ENCODE results near the gene PNPLA2. TPM values are rescaled to one million over a fixed set of nuclear protein-coding genes. Genes with fewer than 3 reads are reported as not detected.

Gene PNPLA2
- total and polyA plus RNA-seq, 2 of the 8 experiments (the other 6 are each of a cell fraction or from before 2014, with no cell fraction given): 30.9 to 62.1 TPM

DNA sequence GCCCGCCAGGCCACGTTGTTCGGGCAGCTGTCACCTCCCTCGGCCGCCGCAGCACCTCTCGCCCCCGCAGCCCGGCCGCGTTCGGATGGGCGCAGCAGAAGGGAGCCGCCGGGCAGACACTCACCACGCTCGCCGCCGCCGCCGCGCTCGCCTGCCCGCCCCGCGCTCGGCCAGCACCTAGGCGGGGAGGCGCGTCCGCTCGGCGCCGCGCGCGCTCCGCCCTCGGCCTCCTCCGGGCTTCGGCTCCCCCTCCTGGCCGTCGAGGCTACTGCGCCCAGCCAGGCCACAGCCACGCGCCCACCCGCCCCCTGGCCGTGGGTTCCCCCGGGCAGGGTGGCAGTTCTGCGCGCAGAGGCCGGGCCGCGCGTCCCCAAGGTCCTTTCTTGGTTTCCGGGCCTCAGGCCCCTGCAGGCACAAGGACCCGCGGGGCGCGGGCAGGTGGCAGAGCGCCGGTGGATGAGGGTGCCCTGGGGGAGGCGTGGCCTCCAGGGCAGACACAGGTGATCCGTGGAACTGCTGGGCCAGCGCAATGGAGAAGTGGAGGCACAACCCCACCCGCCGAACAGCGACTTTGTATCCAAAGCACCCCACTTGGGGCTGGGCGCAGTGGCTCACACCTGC is 20.5 kb upstream of the PNPLA2 start, which contains the start of gene SLC25A22 (continued):
- TF ChIP-seq EGR1 (IDR thresholded peaks at IDR 0.05; ENCODE audit: borderline replicate concordance, low read depth, low read length): 0 out of 2 replicates have a peak, but pooled peaks have one; percentile 21
- TF ChIP-seq, protein P1, sequence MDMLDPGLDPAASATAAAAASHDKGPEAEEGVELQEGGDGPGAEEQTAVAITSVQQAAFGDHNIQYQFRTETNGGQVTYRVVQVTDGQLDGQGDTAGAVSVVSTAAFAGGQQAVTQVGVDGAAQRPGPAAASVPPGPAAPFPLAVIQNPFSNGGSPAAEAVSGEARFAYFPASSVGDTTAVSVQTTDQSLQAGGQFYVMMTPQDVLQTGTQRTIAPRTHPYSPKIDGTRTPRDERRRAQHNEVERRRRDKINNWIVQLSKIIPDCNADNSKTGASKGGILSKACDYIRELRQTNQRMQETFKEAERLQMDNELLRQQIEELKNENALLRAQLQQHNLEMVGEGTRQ (IDR thresholded peaks at IDR 0.05; ENCODE audit: low read length): no peak
- TF ChIP-seq RAD21 (IDR thresholded peaks at IDR 0.05 in 1 of 2, conservative IDR thresholded peaks at IDR 0.05 in 1 of 2; ENCODE audit: low read depth in 2 of 2, low read length in 2 of 2): peak; percentile 32 to 68; a peak in 3 of 4 replicates
- TF ChIP-seq, protein P2, sequence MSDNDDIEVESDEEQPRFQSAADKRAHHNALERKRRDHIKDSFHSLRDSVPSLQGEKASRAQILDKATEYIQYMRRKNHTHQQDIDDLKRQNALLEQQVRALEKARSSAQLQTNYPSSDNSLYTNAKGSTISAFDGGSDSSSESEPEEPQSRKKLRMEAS (IDR thresholded peaks at IDR 0.05): peak; percentile 50
- TF ChIP-seq YY1 (IDR thresholded peaks at IDR 0.05; ENCODE audit: low read depth, low read length): no peak
- TF ChIP-seq RNF2 (IDR thresholded peaks at IDR 0.05; ENCODE audit: borderline replicate concordance, low read depth, low read length, missing control alignments, poor library complexity, severe bottlenecking): no peak
- no peak for TF ChIP-seq SAP30 (IDR thresholded peaks at IDR 0.05; ENCODE audit: insufficient read depth, insufficient replicate concordance, low read length)
- TF ChIP-seq CBX5 (IDR thresholded peaks at IDR 0.05; ENCODE audit: low read depth, low read length): no peak
- no peak for TF ChIP-seq FOSL1 (IDR thresholded peaks at IDR 0.05; ENCODE audit: insufficient read depth, low read depth, low read length)
- peak in 1 of 2 experiments; percentile 94; a peak in 1 of 4 replicates for TF ChIP-seq HDAC2 (IDR thresholded peaks at IDR 0.05; ENCODE audit: borderline replicate concordance in 1 of 2, low read depth in 2 of 2, low read length in 2 of 2)
- no peak for TF ChIP-seq CEBPB (IDR thresholded peaks at IDR 0.05; ENCODE audit: low read depth, low read length)
- TF ChIP-seq POLR2A (IDR thresholded peaks at IDR 0.05; ENCODE audit: control extremely low read depth in 1 of 2, low read depth in 2 of 2, low read length in 2 of 2): peak in 1 of 2 experiments; percentile 28; a peak in 1 of 3 replicates
- no peak for TF ChIP-seq JUN (IDR thresholded peaks at IDR 0.05; ENCODE audit: low read depth, low read length)
- TF ChIP-seq RFX5 (IDR thresholded peaks at IDR 0.05; ENCODE audit: borderline replicate concordance, low read depth, low read length): no peak
- TF ChIP-seq, protein P3, sequence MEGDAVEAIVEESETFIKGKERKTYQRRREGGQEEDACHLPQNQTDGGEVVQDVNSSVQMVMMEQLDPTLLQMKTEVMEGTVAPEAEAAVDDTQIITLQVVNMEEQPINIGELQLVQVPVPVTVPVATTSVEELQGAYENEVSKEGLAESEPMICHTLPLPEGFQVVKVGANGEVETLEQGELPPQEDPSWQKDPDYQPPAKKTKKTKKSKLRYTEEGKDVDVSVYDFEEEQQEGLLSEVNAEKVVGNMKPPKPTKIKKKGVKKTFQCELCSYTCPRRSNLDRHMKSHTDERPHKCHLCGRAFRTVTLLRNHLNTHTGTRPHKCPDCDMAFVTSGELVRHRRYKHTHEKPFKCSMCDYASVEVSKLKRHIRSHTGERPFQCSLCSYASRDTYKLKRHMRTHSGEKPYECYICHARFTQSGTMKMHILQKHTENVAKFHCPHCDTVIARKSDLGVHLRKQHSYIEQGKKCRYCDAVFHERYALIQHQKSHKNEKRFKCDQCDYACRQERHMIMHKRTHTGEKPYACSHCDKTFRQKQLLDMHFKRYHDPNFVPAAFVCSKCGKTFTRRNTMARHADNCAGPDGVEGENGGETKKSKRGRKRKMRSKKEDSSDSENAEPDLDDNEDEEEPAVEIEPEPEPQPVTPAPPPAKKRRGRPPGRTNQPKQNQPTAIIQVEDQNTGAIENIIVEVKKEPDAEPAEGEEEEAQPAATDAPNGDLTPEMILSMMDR (IDR thresholded peaks at IDR 0.05; ENCODE audit: control extremely low read depth in 1 of 3, insufficient read depth in 1 of 3, low read depth in 1 of 3, low read length in 3 of 3): peak in 2 of 3 experiments; percentile 76 to 87; a peak in 3 of 4 replicates
- no peak for TF ChIP-seq CHD2 (IDR thresholded peaks at IDR 0.05; ENCODE audit: low read length)
- no peak for TF ChIP-seq SUZ12 (IDR thresholded peaks at IDR 0.05; ENCODE audit: low read length)
- no peak for TF ChIP-seq BRCA1 (IDR thresholded peaks at IDR 0.05; ENCODE audit: low read depth, low read length)
- no peak for TF ChIP-seq CHD1 (IDR thresholded peaks at IDR 0.05; ENCODE audit: low read depth, low read length)
- TF ChIP-seq MAFK (IDR thresholded peaks at IDR 0.05; ENCODE audit: low read depth, low read length): no peak

Measured in H1 (cell line).